Occipital lobe (tissue), 3 donors: ENCODE measurements around the gene PHLPP2. TPM values are rescaled to one million over a fixed set of nuclear protein-coding genes. Genes with fewer than 3 reads are reported as not detected.
"Not testable (repeated sequence)": the region's sequence is repeated elsewhere in the genome, so short reads cannot be mapped to it uniquely, and the experiment has no call there.

Experiments used
- DNase-seq: peaks from one replicate; lab custom pipeline; 2025; lab: John Stamatoyannopoulos, UW
- small RNA-seq: library from RNA; depleted of rRNA; stranded (forward); fragments of <200 nt; gene quantifications from one replicate; pipeline ENCODE3, GENCODE V24; 2014
- total RNA-seq: library from RNA; depleted of rRNA; stranded (reverse); fragments of >200 nt; gene quantifications from one replicate; pipeline ENCODE4 v1.2.3, GENCODE V29; 2014

Gene PHLPP2
- total RNA-seq, 1 donor from 2014 or later, result 27.0 TPM

DNA sequence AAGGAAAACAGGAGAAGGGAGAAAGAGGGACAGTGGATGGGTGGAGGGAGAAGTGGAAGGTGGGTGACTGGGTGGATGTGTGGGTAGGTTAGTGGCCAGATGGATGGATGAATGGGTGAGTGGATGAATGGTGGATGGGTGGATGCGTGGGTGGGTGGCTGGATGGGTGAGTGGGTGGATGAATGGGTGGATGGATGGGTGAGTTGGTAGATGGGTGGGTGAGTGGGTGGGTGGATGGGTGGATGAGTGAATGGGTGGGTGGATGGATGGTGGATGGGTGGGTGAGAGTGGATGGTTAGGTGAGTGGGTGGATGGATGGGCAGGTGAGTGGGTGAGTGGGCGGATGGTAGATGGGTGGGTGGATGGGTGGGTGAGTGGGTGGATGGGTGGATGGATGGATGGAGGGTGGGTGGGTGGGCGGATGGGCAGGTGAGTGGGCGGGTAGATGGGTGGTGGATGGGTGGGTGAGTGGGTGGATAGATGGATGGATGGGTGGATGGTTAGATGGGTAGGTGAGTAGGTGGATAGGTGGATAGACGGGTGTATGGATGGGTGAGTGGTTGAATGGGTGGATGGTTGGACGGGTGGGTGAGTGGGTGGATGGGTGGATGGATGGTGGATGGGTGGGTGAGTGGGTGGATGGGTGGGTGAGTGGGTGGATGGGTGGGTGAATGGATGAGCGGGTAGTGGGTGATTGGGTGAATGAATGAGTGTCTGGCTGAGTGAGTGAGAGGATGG, 99.2 kb downstream of the PHLPP2 start:
- no peak for DNase-seq

DNA sequence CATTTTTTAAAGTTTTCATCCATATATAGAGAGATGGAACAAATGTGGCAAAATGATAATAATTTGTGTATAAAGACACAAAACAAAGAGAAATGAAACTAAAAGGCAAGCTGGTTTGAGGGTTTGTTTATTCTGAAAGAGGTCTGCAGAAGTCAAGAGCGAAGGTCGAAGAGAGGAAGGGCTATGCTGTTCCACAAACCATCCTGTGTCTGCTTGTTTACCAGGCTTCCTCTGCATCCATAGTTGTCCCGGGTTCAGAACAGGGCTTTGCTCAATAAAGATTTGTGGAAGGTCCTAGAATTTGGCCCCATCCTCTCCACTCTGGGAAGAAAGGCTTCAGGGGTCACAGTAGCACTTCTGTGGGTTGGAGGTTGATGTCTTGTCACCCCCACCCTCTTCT, 100.9 kb downstream of the PHLPP2 start:
- DNase-seq, result no peak

DNA sequence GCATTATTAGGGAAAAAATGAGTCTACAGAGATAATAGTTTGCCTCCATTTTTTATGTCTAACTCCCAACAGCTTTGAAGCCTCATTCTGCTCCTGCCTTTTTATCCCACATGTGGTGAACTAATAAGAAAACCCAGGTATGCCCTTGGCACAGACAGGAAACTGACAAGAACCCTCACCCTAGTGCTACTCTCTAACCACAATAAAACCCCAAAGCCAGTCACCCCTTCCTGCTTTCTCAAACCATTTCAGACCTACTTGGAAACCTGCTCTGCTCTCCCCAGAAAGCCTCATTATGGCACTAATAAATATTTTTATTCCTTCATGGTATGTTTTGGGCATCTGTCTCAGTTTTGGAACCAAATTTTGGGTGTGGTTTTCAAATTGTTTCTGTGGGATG, 102.4 kb downstream of the PHLPP2 start:
- DNase-seq, result no peak

DNA sequence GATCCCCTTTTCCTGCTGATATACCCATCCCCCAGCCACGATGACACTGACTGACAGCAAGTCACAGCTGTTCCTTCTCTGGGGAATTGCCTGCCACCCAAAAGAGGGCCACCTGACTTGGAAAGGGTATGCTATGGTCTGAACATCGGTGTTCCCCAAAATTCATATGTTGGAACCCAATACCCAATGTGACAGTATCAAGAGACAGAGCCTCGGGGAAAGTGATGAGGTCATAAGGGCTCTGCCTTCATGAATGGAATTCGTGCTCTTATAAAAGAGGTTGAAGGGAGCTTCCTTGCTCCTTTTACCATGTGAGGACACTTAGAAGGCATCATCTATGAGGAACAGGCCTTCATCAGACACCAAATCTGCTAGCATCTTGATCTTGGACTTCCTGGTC, 106.1 kb downstream of the PHLPP2 start:
- DNase-seq, result no peak

DNA sequence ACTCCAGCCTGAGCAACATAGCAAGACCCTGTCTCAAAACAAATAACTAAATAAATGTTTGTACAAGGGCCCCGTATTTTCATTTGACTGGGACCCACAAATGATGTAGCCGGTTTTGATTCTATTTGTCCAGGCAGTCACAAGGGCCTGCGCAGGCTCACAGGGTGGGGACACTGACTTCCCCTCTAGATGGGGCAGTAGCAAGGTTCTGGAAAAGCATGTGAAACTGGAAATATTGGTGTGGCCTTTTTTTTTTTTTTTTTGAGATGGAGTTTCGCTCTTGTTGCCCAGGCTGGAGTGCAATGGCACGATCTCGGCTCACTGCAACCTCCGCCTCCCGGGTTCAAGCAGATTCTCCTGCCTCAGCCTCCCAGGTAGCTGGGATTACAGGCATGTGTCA, 109.5 kb downstream of the PHLPP2 start:
- DNase-seq, result not testable (repeated sequence)

DNA sequence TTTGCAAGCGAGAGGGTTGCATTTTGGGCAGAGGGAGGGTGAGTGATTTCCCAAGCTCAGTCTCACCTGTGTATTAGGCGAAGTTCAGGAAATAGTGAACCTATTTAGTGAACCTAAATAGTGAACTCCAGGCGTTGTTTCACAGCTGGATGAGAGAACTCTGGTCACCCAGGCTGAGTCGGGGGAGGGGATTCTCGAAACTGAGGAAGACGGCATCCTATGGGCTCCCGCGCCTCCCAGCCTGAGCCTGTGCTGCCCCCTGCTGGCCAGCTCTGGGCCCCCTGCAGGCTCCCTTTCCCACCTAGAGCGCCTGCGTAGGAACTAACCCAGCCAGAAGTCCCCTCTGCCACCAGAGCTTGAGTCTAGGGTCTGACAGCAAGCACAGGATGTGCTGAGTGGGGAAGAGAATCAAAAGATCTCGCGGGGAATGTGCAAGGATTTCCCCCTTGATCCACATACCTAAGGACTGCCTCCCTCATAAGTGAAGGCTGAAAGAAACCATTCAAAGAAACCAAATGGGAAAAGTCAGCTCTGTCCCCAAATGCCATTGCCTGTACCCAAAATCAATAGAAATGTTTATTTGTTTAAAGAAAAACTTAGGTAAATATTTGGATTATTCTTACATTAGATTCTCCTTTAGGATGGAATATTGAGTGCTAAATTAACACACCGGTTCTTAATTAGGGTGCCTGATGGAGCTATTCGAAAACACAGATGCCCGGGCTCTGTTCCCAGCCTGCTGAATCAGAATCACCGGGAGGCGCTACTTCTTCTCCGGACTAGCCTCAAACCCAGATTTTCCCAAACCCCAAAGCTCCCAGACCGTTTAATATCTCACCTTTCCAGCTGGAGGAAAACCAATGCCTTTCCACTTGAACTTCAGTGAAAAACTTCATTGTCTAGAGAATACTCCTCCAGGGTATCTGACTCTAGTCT, 113.3 kb downstream of the PHLPP2 start:
- peak; percentile 18 for DNase-seq

DNA sequence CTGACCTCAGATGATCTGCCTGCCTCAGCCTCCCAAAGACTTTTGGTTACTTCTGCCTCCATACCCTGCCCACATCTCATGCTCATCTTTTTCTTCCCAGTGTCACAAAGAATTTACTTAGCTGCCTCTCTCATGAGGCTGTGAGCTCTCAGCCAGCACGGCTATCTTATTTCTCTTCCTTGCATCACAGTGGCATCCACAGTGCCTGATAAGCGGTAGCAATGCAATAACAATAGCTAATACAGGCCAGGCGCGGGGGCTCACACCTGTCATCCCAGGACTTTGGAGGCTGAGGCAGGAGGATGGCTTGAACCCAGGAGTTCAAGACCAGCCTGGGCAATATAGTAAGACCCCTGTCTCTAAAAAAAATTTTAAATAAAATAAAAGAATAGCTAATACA, 114.1 kb downstream of the PHLPP2 start:
- DNase-seq, result no peak

DNA sequence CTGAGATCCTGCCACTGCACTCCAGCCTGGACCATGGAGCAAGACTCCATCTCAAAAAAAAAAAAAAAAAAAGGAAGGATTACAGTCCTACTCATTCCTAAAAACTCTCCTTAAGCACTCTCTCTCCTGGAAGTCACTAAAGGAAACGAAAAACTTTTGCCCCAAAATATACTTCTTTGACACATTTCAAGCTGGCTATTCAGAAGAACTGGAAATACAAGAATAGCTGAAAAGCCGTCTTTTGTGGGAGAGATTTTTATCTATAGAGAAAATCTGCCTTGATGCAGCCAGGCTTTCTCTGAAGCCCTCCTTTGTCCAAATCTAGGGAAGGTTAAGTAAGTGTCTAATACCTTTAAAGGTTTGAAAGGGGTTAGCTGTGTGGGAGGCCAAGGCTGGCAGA, 115.4 kb downstream of the PHLPP2 start:
- DNase-seq, result no peak

DNA sequence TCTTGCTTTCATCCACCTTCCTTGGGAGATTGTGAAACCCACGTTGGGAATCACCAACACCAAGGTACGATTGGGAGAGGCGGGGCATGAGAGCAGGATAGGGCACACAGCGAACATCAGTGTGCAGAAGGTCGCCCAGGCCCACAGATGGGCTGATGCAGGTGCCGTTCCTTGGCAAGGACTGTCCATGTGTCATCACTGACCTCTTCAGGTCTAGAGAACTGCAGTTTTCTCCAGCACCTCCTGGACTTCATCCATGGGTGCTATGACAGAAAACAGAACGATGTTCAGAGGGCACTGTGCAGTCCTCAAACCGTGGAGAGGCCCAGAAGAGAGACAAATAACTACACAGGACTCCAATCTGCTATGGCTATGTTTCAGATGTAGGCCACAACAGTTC, 123.7 kb downstream of the PHLPP2 start:
- no peak for DNase-seq

DNA sequence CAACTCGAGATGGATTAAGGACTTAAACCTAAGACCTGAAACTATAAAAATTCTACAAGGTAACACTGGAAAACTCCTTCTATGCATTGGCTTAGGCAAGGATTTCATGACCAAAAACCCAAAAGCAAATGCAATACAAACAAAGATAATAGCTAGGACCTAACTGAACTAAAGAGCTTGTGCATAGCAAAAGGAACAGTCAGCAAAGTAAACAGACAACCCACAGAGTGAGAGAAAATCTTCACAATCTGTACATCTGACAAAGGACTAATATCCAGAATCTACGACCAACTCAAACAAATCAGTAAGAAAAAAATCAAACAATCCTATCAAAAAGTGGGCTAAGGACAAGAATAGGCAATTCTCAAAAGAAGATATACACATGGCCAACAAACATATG, 126.1 kb downstream of the PHLPP2 start:
- DNase-seq, result not testable (repeated sequence)

DNA sequence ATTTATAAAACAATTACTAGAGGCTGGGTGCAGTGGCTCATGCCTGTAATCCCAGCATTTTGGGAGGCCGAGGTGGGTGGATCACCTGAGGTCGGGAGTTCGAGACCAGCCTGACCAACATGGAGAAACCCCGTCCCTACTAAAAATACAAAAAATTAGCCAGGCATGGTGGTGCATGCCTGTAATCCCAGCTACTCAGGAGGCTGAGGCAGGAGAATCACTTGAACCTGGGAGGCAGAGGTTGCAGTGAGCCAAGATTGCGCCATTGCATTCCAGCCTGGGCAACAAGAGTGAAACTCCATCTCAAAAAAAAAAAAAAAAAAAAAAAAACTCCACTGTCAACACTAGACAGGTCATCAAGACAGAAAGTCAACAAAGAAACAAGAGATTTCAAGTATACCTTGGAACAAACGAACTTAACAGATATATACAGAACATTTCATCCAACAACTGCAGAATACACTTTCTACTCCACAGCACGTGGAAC, 129.1 kb downstream of the PHLPP2 start:
- DNase-seq, result not testable (repeated sequence)

Small RNAs within 50 kb of the gene (small RNA-seq; reads per million reads assigned to genes)
- gene RNU6-208P, result not detected
- gene SNORA70D, result not detected
- gene SNORD71, result 6,550 reads per million, percentile 100 among the genes with 10 or more reads in this experiment

Other genes with a start within 250 kb of the PHLPP2 start
- 8.7 TPM for gene ZNF19, start 235.4 kb downstream of the PHLPP2 start, total RNA-seq
- not detected for gene CHST4, start 198.3 kb downstream of the PHLPP2 start, total RNA-seq
- 0.31 TPM for gene TAT, start 147.6 kb downstream of the PHLPP2 start, total RNA-seq
- 0.47 TPM for gene MARVELD3, start 98.5 kb downstream of the PHLPP2 start, total RNA-seq
- 119 TPM for gene AP1G1, start 84.1 kb upstream of the PHLPP2 start, total RNA-seq
- 10.5 TPM for gene ATXN1L, start 121.3 kb upstream of the PHLPP2 start, total RNA-seq
- 35.1 TPM for gene ZNF821, start 159.5 kb upstream of the PHLPP2 start, total RNA-seq
- 122 TPM for gene IST1, start 170.8 kb upstream of the PHLPP2 start, total RNA-seq